CD4-positive, alpha-beta T cell (primary cell): ENCODE data around the gene FOXB2. TPM values are rescaled to one million over a fixed set of nuclear protein-coding genes. Genes with fewer than 3 reads are reported as not detected.

ENCODE experiments used
- ATAC-seq: fragments of 200-7000 bp; cut with Tn5 transposase; one replicate; pipeline ENCODE4 v1.10.0; 2022; ENCODE audit warnings: mild to moderate bottlenecking; ENCODE audit not compliant: poor library complexity
- CTCF ChIA-PET: fragments of 350-600 bp; sonication (Branson Sonifier 250); formaldehyde crosslinking; loops from one replicate; lab custom pipeline; 2021; ENCODE audit warnings: antibody characterized with exemption, inconsistent platforms; lab: Charles Lee
- POLR2A ChIA-PET: fragments of 350-600 bp; sonication (Branson Sonifier 250); formaldehyde crosslinking; loops from one replicate; lab custom pipeline; 2021; ENCODE audit warnings: antibody characterized with exemption, inconsistent platforms; lab: Charles Lee
- DNase-seq, 14 experiments: peaks; one replicate each; pipeline ENCODE4 v3.0.0-alpha.2; 2013 to 2020; ENCODE audit warnings: mixed read lengths in 2 of 14
- H3K27ac ChIP-seq, 2 donors: one replicate each; pipeline versions ENCODE4 v1.5.1 to v1.7.0; 2013; ENCODE audit warnings: low read length in 2 of 2, low read depth in 1 of 2, mild to moderate bottlenecking in 1 of 2
- H3K27me3 ChIP-seq, 2 experiments: 1 replicate in 1 of 2; 2 replicates in 1 of 2; pipeline versions ENCODE4 v1.6.1 to v1.7.0; 2013; ENCODE audit warnings: low read length in 2 of 2, control low read depth in 1 of 2, mild to moderate bottlenecking in 1 of 2, moderate library complexity in 1 of 2; ENCODE audit not compliant: insufficient read depth in 2 of 2, control insufficient read depth in 1 of 2
- H3K36me3 ChIP-seq: one replicate; pipeline ENCODE4 v1.6.1; 2013; ENCODE audit warnings: low read length, control low read depth; ENCODE audit not compliant: insufficient read depth
- H3K4me1 ChIP-seq: one replicate; pipeline ENCODE4 v1.6.1; 2013; ENCODE audit warnings: low read length, control low read depth; ENCODE audit not compliant: insufficient read depth
- H3K4me3 ChIP-seq: one replicate; pipeline ENCODE4 v1.5.1; 2013; ENCODE audit warnings: mild to moderate bottlenecking, low read length, moderate library complexity
- H3K9me3 ChIP-seq, 2 experiments: 1 replicate in 1 of 2; 2 replicates in 1 of 2; pipeline versions ENCODE4 v1.6.1 to v1.7.0; 2013; ENCODE audit warnings: low read length in 2 of 2, mild to moderate bottlenecking in 2 of 2, control low read depth in 1 of 2, moderate library complexity in 1 of 2; ENCODE audit not compliant: control insufficient read depth in 1 of 2, insufficient read depth in 1 of 2
- H3K27ac Mint-ChIP-seq: one replicate; pipeline ENCODE4 v1.8.0; 2020; ENCODE audit warnings: mixed read lengths
- H3K27me3 Mint-ChIP-seq: one replicate; pipeline ENCODE4 v1.8.0; 2021; ENCODE audit warnings: mixed read lengths
- H3K36me3 Mint-ChIP-seq: one replicate; pipeline ENCODE4 v1.8.0; 2021; ENCODE audit warnings: low read depth, mixed read lengths
- H3K4me1 Mint-ChIP-seq: one replicate; pipeline ENCODE4 v1.8.0; 2021; ENCODE audit warnings: low read depth, mixed read lengths
- H3K4me3 Mint-ChIP-seq: one replicate; pipeline ENCODE4 v1.8.0; 2020; ENCODE audit warnings: mild to moderate bottlenecking, mixed read lengths
- H3K9me3 Mint-ChIP-seq: one replicate; pipeline ENCODE4 v1.8.0; 2020; ENCODE audit warnings: mixed read lengths
- intact Hi-C, 2 experiments: fragments of 100-400 bp; cut with DNase I in 1 of 2; cut with micrococcal nuclease in 1 of 2; formaldehyde crosslinking; loops; one replicate each; pipeline versions ENCODE4 v1.15.1 to v1.9.0; 2023 to 2025; cut with DNase I, micrococcal nuclease
- total RNA-seq, 174 experiments: library from RNA in 2 of 174; stranded (reverse) in 2 of 174; gene quantifications; one replicate each; pipeline ENCODE4 v1.2.3 and lab custom pipeline; 2021 to 2026
- TF ChIP-seq, protein P1 (sequence below): fragments of 200-600 bp; IDR thresholded peaks from one replicate; pipeline ENCODE4 v1.8.0; 2022; ENCODE audit warnings: antibody characterized with exemption, mild to moderate bottlenecking

The FOXB2 gene
- total RNA-seq, 2 experiments from 2014 or later: not detected

DNA sequence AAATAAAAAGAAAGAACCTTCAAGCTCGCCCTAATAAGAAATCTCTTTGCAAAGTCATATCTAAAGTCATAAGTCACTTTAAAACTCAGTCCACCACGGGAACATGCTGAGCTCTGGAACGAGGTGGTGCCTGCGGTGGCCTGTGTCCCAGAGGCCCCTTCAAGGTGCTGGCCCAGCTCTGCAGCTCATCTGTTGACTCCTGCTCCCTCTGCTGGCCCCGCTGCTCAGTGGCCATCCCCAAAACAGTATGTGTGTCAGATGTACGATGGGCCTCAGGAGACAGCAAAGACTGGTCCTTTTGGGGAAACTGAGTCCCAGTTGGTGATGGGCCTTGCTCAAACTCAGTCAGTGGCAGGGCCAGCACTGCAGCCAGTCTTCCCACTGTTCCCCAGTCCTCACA lies 22.8 kb upstream of the FOXB2 start:
- Mint-ChIP-seq H3K36me3 (no peaks in the 10 kb centered on the region), H3K9me3 (no peaks in the 10 kb centered on the region), H3K4me3 (no peak overlapping the region), H3K27ac (no peak overlapping the region), H3K27me3 (peaks cover 44% of the 10 kb centered on the region), H3K4me1 (no peaks in the 10 kb centered on the region)
- Histone ChIP-seq H3K27ac (no peak overlapping the region), H3K4me1 (no peaks in the 10 kb centered on the region), H3K4me3 (no peak overlapping the region), H3K9me3 (no peaks in the 10 kb centered on the region), H3K36me3 (no peaks in the 10 kb centered on the region), H3K27me3 (peaks cover 0 to 2% of the 10 kb centered on the region in 2 experiments)
- TF ChIP-seq, protein P1, sequence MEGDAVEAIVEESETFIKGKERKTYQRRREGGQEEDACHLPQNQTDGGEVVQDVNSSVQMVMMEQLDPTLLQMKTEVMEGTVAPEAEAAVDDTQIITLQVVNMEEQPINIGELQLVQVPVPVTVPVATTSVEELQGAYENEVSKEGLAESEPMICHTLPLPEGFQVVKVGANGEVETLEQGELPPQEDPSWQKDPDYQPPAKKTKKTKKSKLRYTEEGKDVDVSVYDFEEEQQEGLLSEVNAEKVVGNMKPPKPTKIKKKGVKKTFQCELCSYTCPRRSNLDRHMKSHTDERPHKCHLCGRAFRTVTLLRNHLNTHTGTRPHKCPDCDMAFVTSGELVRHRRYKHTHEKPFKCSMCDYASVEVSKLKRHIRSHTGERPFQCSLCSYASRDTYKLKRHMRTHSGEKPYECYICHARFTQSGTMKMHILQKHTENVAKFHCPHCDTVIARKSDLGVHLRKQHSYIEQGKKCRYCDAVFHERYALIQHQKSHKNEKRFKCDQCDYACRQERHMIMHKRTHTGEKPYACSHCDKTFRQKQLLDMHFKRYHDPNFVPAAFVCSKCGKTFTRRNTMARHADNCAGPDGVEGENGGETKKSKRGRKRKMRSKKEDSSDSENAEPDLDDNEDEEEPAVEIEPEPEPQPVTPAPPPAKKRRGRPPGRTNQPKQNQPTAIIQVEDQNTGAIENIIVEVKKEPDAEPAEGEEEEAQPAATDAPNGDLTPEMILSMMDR: no peak
- POLR2A ChIA-PET: no interaction called here
- intact Hi-C loops: no loop called here
- peak in 1 of 14 experiments; percentile 8 for DNase-seq
- CTCF ChIA-PET: interaction anchor here (0.8 kb wide), 1 partner anchor 535 kb away, joined by 3 read pairs; no protein-coding TSS in a partner anchor
- ATAC-seq: no peak

DNA sequence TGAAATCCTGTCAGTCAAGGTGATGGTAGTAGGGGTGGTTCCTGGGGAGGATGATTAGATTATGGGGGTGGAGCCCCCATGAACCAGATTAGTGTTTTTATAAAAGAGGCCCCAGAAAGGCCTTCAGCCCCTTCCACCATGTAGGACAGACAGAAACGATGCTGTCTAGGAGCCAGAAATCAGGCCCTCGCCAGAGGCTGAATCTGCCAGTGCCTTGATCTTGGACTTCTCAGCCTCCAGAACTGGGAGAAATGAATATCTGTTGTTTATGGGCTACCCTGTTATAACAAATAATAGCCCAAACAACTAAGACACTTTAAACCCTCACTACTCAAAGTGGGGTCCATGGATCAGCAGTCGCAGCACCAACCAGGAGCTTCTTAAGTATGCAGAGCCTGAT lies 20.2 kb upstream of the FOXB2 start:
- TF ChIP-seq, protein P1: no peak
- Mint-ChIP-seq H3K36me3 (no peaks in the 10 kb centered on the region), H3K27me3 (peaks cover 62% of the 10 kb centered on the region)

DNA sequence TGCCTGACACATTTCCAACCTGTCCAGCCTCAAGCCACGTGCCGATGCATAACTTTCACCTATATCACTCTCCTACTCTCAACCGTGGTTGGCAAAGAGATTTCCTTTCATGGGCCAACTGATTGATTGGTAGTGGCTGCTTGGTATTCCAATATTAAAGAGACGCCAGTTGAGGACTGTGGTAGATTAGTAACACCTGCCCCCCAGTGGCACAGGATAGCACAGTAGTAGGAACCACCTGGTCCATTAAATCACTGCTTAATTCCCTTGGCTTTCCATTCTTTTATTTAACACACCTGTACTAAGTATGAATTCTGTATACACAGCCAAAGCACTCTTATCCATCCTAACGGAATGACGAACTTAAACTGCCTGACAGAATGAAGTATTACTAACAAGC lies 19.1 kb upstream of the FOXB2 start:
- TF ChIP-seq, protein P1: no peak
- ChIA-PET POLR2A (no interaction called here), CTCF (no interaction called here)
- no peaks in the 10 kb centered on the region for H3K9me3 Mint-ChIP-seq
- H3K4me3 Mint-ChIP-seq: no peak overlapping the region
- H3K4me1 Mint-ChIP-seq: no peaks in the 10 kb centered on the region
- peaks cover 71% of the 10 kb centered on the region for H3K27me3 Mint-ChIP-seq
- DNase-seq (no peak), ATAC-seq (no peak)
- H3K4me1 ChIP-seq: no peaks in the 10 kb centered on the region
- intact Hi-C loops: no loop called here
- no peaks in the 10 kb centered on the region for H3K36me3 Mint-ChIP-seq
- H3K36me3 ChIP-seq: no peaks in the 10 kb centered on the region
- H3K9me3 ChIP-seq: no peaks in the 10 kb centered on the region
- no peak overlapping the region for H3K27ac Mint-ChIP-seq
- no peak overlapping the region for H3K4me3 ChIP-seq
- no peak overlapping the region for H3K27ac ChIP-seq
- H3K27me3 ChIP-seq: peaks cover 4 to 5% of the 10 kb centered on the region in 2 experiments

More for the DNA sequence above, 20.2 kb upstream of the FOXB2 start:
- Histone ChIP-seq H3K36me3 (no peaks in the 10 kb centered on the region), H3K27ac (no peak overlapping the region), H3K4me3 (no peak overlapping the region), H3K4me1 (no peaks in the 10 kb centered on the region), H3K27me3 (peaks cover 4 to 5% of the 10 kb centered on the region in 2 experiments), H3K9me3 (no peaks in the 10 kb centered on the region)
- DNase-seq (no peak), ATAC-seq (no peak)
- ChIA-PET CTCF (no interaction called here), POLR2A (no interaction called here)
- H3K4me3 Mint-ChIP-seq: no peak overlapping the region
- H3K4me1 Mint-ChIP-seq: no peaks in the 10 kb centered on the region
- no peaks in the 10 kb centered on the region for H3K9me3 Mint-ChIP-seq
- intact Hi-C loops: no loop called here
- H3K27ac Mint-ChIP-seq: no peak overlapping the region
